Activated CD4-positive, alpha-beta T cell treated with anti-CD3 and anti-CD28 coated beads, Interleukin-10, Interleukin-2, amounts not matched to agents 100 ng/mL and 50 ng/mL, durations not matched to agents 16 hours and 8 hours (primary cell): ENCODE measurements around the gene RGS14.

ENCODE experiments used
- DNase-seq: peaks from one replicate; pipeline ENCODE4 v3.0.0-alpha.2; 2020

The RGS14 gene, protein sequence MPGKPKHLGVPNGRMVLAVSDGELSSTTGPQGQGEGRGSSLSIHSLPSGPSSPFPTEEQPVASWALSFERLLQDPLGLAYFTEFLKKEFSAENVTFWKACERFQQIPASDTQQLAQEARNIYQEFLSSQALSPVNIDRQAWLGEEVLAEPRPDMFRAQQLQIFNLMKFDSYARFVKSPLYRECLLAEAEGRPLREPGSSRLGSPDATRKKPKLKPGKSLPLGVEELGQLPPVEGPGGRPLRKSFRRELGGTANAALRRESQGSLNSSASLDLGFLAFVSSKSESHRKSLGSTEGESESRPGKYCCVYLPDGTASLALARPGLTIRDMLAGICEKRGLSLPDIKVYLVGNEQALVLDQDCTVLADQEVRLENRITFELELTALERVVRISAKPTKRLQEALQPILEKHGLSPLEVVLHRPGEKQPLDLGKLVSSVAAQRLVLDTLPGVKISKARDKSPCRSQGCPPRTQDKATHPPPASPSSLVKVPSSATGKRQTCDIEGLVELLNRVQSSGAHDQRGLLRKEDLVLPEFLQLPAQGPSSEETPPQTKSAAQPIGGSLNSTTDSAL

DNA sequence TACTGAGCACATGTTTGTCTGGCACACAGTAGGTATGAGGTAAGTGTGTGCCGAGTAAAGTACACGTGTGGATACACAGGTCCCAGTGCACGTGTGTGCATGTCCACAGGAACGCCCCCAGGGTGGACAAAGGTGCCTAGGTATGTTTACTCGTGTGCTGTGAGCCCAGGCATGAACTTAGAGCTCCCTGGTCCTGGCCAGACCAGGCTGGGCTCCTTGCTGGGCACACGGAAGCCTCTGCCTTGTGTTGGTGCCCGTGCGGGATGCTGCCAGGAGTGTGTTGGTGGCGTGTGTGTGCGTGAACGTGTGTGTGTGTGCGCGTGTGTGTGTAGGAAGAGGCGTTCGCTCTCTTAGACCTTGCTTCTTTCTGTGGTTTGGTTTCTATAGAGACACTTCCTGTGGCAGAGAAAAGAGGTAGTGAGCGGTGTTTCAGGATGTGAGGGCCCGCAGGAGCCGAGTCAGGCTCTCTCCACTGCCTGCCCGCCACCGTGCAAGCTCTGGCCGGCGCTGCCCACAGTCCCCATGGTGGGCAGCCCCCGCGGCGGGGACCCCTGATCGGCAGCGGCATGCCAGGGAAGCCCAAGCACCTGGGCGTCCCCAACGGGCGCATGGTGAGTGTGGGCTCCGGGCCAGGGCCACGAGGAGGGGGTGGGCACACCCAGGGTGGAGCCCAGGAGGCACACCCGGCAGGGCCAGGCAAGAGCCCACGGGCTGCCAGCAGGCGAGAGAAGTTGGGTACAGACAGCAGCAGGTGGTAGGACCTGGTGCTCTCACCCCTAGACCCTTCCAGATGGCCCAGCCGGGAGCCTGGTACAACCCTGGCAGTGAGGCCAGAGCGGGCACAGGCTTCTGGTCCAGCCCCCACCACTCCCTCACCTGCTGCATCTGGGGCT is at the start of gene RGS14:
Gene RGS14 (plus strand): TSS at position 466 of the 893 bp plus-strand sequence. CDS start 101 bp downstream, at position 567.
- DNase-seq: peak; percentile 92

DNA sequence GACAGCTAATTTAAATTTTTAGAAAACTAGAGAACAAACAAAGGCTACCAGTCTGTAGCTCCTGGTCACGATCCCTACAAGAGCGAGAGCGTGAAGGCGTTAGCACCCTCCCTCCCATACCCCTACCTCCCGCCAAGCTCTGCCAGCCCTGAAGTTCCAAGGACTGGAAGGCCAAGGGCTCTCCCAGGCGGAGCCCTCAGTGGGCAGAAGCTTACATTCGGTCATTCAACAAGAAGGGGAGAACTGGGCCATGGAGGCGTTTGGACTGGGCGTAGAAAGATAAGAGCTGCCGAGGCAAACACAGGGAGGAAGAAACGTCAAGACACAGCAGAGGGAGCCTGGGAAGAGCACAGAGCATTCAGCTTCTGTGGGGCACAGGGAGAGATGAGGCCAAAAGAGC is 49.0 kb upstream of the RGS14 start:
- no peak for DNase-seq

DNA sequence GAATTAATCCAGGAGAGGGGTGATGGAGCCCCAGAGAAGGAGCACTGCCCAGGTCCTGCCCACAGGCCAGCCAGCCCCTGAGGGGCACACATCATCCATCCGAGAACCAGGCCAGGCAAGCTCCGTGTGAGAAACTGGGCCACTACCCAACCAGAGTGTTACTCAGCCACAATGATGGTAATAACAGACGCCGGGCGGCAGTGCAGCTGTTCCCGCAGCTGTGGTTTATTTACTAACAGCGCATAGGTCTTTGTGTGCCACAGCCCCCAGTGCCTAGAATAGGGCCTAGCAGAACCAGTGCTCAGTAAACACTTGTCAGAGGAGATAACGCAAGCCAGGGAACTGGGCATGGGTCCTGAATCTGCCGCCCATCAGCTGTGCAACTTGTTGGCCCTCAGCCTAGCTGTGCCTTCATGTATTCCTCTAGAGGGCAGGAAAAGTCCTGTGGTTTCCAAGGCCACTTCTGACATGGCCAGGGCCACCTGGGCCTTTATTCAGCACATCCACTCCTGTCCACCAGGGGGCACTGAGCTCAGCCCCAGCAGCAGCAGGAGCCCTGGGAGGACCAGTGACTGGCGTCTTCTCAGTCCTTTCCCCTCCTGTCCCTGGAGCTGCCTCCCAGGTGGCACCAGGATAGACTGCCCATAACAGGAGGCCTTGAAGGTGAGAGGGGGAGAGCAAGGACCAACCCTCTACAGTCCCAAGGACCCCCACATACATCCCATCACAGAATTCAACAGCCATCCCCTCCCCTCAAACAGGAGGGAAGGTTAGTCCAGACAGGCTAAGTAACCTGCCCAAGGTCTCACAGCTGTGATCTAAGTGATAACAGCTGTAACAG is 48.2 kb upstream of the RGS14 start:
- peak; percentile 83 for DNase-seq

DNA sequence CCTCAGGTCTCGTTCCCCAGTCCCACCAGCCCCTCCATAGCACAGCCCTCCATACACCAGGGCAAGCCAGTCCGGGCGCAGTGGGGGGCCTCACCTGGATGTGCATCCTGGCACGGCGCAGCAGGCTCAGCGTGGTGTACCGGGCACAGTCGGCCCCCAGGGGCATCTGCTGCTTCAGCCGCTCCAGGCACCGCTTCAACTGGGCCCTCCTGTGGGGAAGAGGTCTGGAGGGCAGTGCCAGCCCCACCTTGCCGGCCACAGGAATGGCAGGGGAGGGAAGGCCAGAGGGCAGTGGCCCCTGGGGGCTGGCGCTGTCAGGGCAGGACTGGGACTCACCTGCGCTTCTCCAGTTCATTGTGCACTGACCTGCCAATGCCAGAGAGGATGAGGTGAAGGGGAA is 47.4 kb upstream of the RGS14 start:
- no peak for DNase-seq

DNA sequence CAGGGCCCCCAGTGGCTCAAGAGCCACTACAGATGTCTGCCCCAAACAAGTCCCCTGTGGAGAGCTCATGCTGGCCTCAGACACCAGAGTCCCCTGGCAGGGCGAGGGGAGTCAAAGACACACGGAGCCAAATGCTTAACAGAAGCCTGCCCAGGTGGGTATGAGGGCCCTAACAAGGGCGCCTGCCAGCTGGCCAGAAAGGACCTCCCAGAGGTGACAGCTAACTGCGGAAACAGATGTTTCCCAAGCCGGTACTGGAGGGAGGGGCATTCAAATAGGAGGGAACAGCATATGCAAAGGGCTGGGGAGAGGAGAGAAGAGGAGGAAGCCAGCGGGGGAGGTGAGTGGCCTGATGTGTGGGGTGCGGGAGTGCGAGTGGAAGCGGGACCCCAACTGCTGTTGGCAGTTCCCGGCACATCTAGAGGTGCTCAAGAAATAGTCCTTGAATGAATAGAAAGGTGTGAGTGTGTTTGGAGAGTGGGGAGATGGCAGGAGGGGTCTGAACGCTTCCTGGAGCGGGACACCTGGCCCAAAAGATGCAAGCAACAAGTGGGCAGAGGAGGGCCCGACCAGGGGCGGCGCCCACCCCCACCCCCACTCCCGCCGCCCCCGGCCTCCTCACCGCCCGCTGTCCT is 46.9 kb upstream of the RGS14 start:
- DNase-seq: peak; percentile 65

DNA sequence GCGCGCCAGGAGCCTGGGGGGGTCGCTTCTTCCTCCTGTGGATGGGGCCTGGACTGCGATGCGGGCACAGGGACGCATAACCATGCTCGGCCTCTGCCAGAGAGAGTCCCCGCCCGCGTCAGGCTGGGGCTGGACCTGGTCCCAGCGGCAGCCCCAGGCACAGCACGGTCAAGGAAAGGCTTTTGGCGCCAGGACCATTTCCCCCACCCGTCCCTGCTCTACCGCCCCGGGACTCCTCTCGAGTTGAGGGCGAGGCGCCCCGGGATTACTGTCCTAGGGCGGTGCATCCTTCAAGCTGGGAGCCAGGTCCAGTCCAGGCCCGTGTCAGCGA is 46.4 kb upstream of the RGS14 start:
- no peak for DNase-seq

DNA sequence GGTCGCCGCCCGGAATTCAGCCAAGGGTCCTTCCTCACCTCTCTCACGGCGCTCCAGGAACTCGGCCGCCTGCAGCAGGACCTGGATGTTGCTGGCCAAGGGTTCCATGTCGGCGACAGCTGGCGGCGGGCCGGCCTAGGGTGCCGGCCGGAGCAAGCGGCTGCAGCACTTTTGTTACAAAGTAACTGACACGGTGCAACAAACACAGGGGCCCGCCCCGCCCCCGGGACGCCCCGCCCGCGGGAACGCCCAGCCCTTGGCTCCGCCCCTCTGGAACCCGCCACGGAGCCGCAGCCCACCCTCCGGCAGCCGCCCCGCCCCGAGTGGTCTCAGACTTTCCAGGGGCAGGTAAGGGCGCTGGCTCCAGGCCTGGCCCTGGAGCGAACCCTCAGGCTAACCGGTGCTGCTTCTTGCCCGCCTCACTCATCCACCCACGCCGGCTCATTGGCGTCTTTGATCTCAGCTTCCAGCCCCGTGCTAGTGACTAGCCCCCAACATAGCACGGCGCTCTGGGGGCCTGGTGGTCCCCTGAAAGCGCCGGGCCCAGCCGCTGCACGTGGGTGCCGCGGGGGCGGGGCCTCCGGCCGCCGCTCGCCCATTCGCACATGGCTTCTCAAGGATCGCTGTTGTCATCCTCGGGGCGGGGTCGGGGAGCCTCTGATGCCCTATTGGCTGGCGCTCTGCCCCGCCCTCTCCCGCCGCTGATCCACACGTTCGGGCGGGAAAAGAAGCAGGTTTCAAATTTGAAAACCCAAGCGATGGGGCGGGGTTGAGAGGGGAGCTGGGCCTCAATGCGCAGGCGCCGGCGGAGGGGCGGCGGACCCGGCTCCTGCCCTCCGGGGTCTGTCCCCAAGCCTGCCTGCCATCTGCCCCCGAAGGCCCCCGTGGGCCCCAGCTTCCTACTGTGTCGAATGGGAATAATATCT is 45.7 kb upstream of the RGS14 start, which contains the start of gene MXD3:
Gene MXD3 (minus strand): TSS at position 176 of the 926 bp plus-strand sequence. CDS start 68 bp downstream, at position 108.
- DNase-seq: peak; percentile 99

DNA sequence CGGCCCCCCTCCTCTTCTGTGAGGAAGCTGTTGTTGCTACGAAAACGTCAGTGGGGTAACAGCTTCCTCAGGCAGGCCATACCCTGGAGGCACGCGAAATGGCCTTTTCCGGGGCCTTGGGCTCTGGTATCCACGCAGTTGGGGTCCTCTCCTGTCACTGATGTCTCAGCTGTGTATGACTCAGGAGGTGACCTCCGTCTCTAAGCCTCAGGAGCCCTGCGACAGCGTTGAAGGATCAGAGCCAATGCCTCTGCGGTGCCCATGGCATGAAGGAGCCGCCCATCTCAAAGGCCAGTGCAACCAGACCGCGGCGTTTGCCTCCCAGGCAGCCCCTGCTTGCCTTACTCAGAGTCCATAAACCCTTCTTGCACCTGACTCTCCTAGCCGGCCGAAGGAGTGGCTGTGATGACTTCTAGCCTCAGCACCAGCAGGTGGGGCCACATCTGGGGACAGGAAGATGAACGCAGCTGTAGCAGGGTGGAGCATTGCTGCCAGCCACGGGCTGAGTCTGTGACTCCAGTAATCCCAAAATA is 45.0 kb upstream of the RGS14 start:
- peak; percentile 78 for DNase-seq

DNA sequence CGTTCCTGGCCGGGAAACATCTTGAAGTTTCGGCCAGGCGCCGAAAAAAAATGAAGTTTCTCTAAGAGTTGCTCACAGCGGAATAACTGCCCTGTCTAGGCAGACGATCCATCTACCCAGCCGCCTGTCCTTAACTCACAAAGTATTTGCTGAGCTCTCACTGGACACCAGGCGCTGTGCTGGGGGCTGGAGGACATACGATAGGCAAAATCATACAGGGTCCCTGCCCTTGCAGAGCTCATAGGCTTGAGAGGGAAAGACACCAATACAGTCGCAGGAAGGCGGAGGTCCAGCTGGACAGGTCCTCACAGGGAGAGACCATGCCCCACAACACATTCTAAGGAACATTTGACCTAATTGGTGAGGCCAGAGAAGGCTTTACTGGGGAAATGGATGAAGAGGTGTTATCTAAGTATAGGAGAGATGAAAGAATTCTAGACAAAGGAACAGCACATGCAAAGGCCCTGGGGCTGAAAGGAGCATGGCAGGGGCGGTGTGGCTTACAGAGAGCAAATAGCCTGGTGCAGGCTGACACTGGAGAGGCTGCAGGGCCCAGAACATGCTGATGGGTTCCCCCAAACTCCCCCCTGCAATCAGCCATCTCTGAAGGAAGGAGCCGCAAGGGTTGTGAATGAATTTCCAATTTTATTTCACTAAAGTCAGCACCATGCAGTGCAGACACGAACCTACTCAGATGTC is 44.0 kb upstream of the RGS14 start:
- DNase-seq: no peak

DNA sequence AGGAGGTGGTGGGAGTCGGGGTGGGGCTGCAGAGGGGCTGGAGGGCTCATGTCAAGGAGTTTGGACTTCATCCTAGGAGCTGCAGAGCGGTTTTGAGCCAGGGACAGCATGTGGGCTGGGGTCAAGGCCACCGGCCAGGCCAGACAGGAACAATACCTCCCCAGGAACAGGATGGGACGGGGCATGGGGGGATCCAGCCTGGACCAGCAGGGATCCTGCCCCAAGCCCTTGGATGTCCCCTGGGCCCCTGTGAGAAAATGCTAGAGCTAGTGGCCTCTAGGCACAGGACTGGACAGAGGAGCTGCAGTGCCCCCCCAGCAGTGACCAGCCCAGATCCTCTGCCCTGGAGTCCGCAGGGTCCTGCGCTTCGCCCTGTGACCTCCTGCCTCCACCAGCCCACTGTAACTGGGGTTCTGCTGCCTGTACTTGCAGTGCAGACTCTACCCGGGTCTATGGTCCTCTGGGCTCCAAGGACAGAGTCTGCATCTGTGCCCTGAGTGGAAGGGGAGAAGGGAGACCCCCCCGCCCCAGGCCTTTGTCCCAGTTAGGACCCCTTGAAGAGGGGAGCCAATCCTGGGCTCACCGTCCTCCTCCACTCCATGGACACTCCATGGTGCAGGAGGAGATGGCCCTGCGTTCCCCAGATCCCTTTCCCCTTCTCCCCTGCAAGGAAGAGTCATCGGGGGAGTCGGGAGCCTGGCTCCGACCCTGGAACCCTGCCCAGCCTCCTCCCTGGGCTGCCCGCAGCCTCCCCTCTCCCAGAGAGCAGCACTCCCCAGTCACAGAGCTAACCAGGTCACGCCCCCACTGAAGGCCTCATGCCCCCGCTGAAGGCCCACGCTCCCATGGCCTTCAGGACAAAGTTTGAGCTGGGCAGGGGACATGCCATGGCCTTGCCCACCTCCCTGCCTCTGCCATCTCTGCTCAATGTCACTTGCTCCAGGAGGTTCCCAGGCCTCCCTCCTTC is 43.1 kb upstream of the RGS14 start:
- no peak for DNase-seq

DNA sequence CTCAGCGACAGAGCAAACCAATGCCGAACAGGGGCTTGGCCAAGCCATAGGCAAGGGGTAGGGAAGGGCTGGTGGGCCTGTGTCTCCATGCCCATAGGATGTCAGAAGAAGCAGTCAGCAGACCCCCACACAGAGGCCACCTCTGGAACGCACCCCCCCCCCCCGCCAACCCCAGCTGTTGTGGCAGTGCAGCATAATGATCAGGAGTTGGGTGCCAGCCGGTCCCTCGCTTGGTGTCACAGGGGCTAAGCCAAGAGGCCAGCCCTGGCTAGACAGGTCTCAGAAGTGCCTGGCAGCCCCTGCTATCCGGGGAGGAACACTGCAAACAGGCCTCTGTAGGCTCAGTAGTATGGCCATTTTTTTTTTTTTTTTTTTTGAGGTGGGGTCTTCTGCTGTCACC is 42.3 kb upstream of the RGS14 start:
- no peak for DNase-seq

DNA sequence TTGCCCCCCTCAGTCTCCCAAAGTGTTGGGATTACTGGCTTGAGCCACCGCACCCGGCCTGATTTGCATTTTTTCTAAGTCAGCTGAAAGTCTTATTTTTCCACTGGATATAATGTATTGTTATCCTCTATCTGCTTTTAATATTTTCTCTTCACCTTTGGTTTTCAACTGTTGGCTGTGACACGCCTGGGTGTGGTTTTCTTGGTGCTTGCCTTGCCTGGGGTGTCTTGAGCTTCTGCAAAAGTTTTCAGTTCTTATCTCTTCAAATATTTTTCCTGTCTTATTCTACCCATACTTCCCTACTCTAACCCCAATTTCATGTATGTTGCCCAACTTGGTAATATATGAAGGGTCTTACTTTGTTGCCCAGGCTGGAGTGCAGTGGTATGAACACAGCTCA is 41.7 kb upstream of the RGS14 start:
- no peak for DNase-seq

DNA sequence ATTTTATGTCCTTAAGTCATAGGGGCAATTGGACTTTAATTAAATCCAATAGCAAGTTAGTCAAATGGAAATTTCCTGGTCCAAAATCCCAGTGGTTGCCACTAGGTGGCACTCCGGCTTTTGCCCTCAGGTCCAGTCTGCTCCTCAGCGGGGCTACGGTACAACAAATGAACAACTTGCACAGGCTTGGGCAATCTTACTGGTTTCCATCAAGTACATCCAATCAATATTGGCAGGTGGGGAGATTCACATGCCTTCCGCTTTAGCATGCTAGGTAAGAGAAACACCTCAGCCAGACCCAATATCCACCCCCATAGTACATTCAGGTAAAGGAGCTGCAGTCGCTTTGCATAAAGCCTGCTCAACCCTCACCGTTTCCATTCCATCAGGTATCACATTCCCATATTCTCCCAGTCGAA is 39.8 kb upstream of the RGS14 start:
- peak; percentile 82 for DNase-seq

DNA sequence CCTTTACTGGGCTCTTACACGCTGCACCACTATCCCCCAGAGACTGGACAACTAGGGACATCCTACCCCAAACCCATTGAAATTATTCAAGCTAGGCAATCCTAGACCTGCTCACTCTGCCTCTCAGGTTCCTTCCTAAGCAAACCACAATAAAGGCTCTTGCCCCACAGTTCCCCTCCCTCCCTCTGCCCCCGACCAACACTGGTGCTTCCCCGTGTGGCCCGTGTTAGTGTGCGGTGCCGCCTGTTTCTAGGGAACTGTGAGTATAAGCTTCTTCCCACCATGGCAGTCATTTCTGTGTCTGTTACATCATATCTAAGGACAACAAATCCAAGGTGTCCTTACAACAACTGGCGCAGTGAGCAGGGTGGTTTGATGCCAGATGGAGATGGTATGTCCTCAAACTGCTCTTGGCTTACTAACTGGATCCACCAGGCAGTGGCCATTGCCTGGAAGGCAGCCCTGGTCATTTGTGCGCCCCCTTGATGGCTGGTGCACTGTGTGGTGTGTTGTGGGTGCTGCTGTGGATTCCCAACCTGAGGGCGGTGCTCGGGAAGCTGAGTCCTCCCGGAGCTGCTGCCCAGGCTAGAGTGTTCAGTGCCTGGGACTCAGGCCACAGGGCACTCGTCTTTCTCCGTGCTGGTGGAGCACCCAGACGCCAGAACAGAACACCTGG is 37.7 kb upstream of the RGS14 start:
- DNase-seq: no peak

DNA sequence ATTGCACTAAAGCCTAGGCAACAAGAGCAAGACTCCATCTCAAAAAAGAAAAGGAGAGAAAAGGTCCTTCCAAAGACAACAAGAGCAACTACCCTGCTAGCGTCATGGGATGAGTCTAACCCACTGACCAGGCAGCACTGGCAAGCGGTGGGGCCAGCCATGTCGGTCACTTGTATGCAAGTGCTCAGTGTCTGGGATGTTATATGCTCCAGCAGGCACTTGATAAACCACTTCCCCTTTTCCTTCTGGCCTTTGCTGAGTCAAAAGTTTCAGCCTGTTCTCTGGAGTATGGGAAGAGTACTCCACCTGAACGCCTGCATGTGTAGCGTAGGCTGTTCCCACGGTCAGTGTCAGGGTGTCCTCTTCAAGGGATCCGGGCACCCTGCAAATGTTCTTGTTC is 36.8 kb upstream of the RGS14 start:
- DNase-seq: no peak

DNA sequence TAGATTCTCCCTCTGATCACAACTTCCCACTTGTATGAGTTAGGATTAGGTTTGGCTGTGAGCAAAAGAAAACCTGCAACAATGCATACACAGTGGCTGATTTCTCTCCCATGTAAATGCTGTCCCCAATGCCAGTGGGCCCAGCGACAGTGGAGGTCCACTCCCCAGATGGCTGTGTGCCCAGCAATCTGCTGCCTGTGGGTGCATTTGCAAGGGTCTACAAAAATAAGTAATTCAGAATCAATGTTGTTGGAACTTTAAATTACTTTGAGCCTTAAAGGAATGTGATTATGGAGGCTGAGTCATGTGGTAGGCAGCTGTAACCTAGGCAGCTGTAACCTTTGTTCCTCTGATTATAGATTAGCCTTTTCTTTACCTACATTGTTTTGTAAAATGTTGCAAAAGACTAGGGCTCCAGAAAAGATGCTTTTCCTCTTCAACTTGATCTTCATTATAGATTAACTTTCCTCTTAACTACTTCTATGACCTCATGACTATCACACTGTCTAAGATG is 31.8 kb upstream of the RGS14 start:
- DNase-seq: no peak

DNA sequence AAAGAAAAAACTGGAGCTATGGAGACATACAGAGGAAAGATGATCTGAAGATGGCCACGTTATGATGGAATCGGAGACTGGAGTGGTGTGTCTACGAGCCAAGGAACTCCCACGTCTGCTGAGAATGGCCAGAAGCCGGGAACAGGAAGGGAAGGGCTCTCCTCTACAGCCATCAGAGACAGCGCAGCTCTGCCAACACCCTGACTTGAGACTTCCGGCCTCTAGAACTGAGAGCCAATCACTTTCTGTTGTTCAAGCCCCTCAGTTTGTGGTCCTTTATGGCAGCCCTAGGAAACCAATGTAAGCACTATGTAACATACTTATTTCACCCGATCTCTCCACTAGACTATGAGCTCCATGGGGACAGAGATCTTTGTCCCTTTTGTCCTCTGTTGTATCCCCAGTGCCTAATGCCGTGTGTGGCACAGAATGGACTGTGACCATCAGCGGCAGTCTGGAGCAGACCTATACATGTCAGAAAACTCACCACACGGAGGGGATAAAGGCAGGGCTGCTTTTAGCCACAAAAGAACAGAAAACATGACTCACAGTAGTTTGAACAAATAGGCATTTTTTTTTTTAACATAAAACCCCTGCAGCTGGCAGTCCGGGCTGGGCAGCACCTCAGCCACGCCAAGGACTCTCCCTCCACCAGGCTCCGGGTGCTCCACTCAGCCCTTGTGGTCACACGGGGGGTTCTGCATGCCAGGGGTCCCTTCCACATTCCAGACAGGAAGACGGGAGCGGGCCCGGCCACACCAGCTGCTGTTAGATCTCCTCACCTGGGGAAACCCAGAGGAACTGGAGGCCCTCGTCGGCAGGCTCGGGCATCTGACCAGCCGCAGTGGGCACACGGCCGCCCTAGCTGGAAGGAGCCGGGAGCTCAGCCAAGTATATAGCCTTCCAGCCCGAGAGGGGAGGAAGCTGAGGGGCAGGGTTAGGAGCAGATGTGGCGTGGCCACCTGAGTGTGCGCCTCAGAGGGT is 29.9 kb upstream of the RGS14 start:
- no peak for DNase-seq
